Esophagus mucosa (tissue), 1 donor: ENCODE results near the gene PGAP1. TPM values are rescaled to one million over a fixed set of nuclear protein-coding genes. Genes with fewer than 3 reads are reported as not detected.

ENCODE experiments used
- ATAC-seq: fragments of 200-7000 bp; cut with Tn5 transposase; one replicate; pipeline ENCODE4 v1.9.1; 2020
- total RNA-seq: library from RNA; stranded (reverse); gene quantifications from one replicate; pipeline ENCODE4 v1.2.4, GENCODE V29; 2023
- donor health status: DM: yes; HTN: yes; CAD: no.

Gene PGAP1
- total RNA-seq, 1 donor from 2014 or later, result 10.5 TPM

DNA sequence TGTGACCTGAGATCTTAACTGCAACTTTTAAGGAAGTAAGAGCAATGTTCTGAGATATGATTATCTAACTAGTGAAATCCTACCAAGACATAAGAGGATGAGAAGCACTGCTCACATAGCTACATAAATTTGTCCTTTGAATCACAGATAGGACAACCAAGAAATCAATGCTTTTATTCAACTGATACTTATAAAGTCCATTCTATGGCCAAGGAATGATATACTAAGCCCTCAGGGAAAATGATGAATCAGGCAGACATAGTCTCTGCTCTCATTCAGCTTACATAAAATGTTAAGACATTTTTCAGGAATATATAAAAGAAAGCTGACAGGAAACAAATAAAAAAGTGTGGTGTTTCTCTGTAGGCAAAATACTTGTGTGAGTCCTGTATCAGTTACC lies 39.1 kb downstream of the PGAP1 start:
- ATAC-seq, result no peak

DNA sequence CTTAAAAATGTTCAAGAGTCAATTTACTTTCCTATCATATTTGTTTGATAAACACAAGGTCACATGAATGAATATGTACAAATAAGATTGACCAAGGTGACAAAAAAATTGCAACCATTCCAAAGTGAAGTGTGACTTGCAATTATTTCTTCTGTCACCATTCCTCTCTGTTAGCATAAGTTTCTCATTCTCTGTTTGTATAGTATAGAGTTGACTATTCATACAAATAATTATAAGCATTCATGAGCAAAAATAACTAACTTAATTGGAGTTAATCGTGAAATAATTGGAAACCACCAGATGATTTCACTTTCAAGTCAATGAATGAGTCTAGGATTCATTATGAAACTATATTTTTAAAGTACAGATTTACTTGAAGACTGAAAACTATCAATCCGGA lies 42.1 kb downstream of the PGAP1 start:
- no peak for ATAC-seq

DNA sequence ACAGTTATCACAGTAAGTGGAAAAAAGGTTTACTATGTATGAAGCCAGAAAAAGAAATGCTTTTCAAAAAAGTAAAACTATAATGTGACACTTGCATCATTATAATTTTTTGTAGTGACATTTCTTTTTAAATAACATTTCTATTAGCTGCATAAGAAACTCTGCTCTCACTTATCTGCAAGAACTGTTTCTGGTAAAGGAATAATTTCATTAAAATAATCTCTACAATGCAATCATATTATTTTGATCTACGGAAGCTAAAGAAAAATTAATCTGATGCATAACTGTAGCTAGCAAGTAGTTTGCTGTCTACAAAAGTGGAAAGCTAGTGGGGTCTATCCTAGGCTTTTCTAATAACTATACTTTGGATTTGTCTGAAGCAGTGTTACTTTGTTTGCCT lies 50.1 kb downstream of the PGAP1 start:
- ATAC-seq, result no peak

DNA sequence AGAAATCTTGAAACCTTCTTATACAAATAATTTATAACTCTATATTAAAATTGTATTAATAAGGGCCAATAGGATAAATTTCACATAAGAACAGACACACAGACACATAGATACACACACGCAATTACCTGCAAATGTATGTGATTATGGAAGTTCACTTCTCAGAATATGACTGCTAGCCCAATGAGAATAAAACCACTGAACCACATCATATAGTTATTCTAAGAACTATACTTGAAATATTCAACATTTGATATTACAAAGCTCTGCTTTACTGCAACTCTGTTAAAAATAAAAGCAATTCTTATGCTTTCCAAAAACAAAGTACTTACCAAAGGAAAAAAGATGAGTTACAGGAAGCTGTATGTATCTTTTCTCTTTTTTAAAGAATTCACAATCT lies 51.1 kb downstream of the PGAP1 start:
- no peak for ATAC-seq

DNA sequence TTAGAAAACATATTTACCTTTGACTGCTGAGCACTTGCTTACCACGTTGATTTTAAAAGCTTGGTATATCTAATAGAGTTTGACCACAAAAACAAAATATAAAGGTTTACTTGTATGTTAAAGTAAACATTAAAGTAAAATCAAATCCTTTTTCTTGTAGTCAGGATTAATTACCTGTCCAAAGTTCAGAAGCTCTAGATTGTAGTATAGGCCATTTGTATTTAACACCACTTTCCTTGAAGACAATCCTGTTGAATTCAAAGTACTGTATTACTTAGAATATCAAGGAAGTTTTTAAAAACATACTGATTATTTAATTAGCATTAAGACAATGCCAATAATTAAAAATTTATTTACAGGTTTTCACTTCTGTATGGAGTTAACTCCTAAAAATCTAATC lies 53.0 kb downstream of the PGAP1 start:
- no peak for ATAC-seq

DNA sequence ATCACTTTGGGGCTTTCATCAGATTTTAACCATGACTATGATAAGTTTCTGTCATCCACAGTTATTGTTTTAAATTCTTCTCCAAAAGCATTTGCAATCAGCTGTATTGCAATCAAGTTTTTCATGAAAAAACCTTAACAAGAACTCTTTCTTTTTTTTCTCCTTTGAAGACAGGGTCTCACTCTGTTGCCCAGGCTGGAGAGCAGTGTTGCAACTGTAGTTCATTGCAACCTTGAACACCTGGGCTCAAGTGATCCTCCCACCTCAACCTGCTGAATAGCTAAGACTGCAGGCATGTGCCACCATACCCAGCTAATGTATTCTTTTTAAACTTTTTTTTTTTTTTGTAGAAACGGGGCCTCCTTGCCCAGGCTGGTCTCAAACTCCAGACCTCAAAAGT lies 71.9 kb downstream of the PGAP1 start:
- ATAC-seq, result no peak

DNA sequence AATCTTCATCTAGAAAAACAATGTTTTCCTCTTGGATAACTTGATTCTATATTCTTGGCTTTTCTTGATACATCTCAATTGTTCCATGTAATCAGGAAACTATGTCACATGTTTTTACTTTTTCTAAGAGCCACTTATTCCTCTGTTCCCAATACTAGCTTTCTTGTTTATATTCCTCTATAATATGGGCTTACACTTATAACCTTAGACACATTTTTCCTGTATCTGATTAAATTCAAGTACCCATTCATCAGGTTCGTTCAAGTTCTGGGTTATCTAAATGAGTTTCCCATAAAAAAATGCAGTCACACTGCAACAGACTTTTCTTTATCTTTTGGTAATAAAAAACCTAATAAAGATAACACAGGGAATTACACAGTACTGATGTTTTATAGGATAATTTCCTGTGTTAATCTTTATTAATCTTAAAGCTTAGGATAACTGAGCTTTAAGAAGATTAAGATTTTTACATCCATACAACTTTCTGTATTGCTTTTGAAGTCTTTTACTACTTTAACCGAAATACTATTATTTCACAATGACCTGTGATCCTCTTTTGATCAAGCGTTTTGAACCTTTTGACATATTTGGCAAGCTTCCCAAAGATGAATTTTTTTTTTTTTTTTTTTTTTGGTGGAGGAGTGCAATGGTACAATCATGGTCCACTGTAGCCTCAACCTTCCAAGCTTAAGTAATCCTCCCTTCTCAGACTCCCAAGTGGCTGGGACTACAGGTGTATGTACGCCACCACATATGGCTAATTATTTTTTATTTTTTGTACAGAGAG lies 73.0 kb downstream of the PGAP1 start:
- ATAC-seq, result no peak

DNA sequence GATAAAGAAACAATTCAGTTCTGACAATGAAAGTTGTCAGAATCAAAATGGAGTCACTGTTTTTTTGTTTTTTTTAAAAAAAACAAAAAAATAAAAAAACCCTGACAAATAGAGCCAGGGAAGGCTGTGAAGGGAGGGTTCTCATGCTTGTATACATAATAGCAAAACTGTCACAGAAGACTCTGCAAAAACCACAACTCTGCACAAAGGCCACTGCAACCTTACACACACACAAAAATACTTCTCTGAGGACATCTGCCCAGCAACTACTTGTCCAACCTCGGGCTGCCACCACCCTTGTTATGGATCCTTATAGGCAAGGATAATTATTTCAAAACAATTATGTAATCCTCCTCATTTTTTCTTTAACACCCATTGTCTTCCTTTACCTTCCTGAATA lies 75.4 kb downstream of the PGAP1 start:
- ATAC-seq, result no peak

DNA sequence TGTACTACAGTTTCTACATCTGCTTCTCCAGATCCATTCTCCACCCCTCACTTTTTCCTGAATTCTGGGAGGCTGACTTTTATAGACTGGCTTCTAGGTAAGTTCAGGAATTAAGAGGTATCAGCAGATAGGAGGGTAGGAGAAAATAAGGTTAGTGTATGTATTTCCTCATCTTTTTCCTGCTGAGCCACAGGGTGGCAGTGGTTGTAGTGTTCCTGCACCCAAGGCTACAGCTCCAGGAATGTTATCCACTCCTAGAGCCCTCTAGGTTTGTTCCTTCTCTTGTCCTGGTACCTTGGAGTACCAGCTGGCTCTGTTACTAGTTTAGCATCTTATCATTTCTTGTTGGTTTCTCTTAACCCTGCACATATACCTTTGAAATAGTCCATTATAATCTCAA lies 76.6 kb downstream of the PGAP1 start:
- ATAC-seq, result peak; percentile 65

DNA sequence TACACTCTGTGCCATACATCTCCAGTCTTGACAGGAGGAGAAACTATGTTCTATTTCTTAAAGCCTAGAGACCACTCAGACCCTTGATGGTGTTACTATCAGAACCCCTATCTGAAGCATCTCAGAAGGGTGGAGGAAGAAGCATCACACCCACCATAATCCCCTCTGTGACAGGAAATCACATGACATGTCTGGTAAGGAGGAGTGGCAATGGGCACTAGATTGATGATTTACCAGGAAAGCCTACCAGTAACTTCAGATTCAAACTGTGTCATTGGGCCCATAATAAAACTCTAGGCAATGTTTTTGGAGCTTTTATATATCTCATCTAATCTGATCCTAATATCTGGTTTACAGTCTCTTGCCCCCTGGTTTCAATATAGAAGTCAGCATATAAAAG lies 80.2 kb downstream of the PGAP1 start:
- no peak for ATAC-seq

DNA sequence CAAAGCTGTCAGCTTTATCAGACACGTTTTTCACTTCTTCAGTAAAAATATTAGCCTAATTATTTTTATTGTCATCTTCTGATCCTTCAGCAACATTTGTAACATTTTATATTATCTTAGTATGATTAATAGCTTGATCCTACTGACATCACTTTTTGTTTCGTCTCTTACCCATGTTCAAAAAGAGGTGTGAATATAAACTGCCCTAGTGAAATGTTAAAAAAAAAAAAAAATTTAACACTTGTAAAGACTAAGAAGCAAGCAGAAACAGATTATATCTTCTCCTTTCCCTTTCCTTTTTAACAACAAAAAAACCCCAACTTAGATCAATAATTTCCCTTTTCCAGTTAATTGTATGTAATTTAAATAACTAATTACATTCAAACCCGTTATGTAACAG lies 81.1 kb downstream of the PGAP1 start:
- ATAC-seq, result no peak

DNA sequence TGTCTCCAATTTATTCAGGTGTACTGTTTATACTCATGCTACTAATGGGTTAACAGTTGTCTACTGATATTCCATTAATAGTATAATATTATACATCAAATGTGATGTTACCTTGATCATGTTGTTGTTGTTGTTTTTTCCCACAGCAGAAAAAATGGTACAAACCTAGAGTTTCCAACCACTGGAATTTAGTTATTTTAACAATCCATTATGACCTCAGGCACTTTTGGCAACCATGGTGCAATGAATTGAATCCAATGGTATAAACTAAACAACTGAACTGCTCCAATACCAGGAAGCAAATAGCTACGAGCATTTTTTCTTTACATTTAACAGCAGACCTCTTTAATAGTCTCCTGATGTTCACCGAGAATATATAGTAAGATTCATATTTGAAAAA lies 86.3 kb downstream of the PGAP1 start:
- ATAC-seq, result no peak

DNA sequence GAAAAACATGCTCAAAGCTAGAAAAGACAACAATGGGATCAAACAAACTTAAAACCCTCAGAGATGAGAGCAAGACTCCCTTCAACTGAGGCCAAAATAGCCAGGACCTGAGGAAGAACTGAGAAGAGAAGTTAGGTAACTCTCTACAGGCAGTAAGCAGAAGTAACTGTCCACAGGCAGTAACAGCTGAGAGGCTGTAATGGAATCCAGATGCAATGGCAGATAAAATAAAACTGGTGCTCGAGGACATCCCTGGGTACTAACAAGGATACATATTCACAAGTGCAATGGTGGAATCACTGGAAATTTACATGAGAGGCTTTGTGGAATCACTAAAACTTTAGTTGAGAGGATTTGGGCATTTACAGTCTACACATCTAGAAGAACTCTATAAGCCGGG lies 86.9 kb downstream of the PGAP1 start:
- ATAC-seq, result no peak

DNA sequence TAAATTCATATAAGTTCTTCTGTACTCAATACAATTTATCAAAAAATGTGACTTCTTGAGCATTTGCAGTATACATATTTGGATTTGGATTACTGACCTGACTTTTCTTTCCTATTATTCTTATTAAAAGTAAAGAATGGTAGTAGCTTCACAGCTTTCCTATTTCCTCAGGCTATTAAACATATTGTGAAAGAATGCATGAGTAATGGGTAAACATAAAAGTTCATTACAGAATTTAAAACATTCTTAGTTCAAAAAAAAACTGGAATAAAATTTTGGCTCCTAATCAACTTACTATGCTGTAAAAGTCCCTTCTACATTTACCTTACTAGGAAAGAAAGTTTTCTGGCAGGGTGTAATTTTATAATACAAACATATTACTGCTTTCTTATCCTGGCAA lies 90.1 kb downstream of the PGAP1 start:
- ATAC-seq, result no peak

DNA sequence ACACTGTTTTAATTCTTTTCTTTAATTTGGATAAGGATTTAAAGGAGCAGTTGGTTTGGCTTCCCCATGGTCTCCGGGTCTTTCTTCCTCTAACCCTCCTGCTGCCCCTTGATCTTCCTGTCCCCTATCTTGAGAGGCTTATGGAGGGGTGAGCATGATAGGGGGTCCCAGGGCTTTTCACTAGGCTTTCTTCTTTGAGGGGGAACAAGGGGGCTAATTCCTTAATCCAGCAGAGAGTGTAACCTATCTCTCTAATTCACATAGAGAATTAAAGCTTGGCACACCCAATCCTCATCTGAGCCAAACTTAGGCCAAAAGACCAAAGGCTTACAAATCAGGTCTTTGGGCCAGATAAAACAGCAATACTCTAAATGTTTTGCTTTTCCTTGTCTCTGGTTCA lies 95.8 kb downstream of the PGAP1 start:
- ATAC-seq, result no peak

DNA sequence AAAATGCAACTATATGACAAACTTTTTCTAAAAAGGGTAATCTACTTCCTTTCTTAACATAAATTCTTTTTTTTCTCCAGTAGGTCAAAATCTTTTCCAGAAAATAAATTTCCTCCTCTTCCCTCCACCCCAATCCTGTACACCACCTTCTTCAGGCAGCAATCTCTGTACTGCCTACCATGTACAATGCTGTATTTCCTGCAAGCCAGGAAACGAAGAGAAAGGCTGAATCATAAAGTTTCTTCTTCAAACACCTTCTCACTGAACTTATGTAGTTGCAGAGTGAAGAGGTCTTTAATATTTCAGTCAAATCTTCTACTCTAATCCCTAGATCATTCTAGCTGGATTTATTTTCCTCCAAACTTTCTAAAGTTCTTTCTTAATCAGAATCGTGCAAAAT lies 99.2 kb downstream of the PGAP1 start:
- no peak for ATAC-seq

DNA sequence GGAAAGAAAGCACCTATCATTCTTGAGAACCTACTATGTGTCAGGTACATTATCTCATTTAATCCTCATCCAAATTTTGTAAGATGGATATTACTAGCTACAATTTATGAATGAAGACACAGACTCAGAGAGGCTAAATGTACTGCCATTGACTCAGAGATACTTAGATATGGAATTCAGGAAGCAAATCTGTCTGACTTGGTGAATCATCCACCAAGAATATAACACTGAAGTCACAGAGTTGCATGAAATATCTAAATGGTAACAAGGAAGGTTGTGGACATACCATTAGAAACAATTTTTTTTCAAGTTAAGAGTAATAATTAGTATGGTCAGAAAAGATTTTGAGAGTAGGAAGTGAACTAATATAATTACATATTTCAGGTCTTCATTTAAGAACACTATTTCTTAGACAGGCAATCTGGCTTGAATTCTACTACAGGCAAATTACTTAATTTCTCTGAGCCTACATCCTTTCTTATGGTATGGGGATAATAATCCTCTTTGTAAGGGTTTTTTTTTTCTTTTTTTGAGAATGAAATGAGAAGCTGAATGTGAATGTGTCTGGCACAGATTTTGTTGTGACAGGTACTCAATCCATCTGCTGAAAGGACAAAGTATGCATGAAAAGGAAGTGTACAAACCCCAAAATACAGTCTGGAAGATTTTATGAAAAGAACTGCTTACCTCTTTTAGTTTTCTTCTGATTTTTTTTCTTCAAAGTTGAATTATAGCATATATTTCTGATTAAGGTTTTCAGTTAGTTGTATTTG lies 102.6 kb downstream of the PGAP1 start:
- ATAC-seq, result peak; percentile 54

DNA sequence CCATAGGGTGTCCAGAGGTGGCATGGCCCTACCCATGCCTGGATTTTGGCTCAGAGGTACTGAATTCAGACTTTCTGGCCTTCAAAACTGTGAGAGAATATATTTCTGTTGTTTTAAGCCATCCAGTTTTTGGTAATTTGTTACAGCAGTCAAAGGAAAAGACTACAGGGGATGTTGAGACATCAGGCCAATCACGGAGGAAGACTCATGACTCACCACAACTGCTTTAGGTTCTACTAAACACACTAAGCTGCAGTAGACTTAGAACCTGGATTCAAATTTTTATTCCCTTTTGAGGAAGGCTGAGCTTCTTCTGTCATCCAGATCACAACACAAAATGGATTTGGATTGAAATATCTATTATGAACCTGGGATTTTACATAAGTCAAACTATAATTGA lies 105.3 kb downstream of the PGAP1 start:
- no peak for ATAC-seq

DNA sequence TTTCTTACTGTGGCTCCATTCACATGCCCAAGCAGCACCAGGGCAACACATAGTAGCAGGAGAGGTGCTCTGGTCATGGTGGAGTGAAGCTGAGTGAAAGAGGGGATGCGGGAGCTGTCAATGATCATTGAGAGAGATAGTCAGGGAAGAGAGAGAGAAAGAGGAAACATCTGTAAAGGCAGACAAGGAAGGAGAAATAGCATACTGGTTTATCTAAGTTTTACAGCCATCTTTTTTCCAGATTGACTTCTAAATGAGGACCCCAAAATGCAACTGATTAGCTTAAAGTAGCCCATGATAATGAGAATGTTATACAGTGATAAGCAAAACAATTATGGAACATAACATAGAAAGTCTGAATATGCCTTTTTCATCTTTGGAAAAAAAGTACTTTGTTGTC lies 117.2 kb downstream of the PGAP1 start, which contains the start of gene C2orf66:
C2orf66 (minus strand) TSS at position 96 of the 400 bp plus-strand sequence; CDS start at position 77, 19 bp downstream.
- ATAC-seq, result no peak

DNA sequence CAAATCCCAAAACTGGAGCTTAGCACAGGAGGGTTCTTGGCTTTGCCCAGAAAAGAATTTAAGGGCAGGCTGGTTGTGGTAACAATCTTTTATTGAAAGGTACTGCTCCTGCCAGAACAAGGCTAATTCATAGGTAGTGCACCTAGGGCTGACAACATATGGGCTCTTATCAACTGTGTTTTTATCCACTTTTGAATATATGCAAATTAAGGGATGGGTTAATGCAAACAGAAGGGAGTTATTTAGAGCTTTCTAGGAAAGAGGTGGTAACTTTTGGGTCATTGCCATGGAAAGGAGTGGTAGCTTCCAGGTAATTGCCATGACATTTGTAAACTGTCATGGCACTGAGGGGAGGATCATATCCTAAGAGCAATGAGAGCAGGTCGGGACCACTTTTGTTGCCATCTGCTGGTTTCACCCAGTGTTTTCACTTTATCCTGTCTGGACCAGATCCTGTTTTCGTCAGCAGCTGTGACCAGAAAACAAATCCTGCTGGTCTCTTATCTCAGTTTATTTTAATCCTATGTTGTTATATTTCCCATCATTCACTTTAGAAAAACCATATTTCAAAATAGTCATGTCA lies 118.3 kb downstream of the PGAP1 start:
- no peak for ATAC-seq

DNA sequence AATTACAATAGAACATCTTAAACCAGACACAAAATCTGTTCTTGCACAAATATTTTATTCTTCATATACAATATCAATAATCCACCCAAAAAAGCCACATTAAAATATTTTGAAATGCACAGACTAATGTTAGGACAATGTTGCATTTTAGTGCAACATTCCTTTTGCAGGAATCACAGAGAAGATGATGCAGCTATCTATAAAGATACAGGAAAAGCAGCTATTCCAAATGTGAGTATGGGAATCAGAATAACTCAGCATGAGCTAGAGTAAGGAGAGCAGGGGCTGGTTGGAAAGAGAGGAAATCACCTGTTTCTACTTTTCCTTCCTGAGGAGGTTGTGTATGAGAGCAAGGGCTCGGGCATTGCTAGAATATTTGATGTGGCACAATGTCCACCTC lies 122.1 kb downstream of the PGAP1 start:
- ATAC-seq, result no peak

DNA sequence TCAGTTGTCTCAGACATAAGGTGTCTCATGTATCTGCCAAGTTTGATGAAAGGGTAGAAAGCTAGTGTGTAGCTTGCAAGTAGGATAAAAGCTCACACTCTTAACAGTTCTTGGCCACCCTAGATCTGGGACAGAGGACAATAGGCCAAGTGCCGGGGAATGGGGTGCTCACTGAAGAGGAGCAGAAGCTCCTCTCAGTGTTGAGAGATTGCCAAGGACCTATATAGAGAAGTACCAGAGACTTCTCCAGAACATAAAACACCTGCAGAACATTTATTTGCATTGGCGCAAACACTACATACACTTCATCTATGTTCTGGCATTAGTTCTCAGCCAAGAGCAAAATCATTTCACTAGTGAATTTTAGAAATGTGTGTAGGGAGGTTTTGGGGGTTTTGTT lies 124.1 kb downstream of the PGAP1 start:
- ATAC-seq, result no peak

DNA sequence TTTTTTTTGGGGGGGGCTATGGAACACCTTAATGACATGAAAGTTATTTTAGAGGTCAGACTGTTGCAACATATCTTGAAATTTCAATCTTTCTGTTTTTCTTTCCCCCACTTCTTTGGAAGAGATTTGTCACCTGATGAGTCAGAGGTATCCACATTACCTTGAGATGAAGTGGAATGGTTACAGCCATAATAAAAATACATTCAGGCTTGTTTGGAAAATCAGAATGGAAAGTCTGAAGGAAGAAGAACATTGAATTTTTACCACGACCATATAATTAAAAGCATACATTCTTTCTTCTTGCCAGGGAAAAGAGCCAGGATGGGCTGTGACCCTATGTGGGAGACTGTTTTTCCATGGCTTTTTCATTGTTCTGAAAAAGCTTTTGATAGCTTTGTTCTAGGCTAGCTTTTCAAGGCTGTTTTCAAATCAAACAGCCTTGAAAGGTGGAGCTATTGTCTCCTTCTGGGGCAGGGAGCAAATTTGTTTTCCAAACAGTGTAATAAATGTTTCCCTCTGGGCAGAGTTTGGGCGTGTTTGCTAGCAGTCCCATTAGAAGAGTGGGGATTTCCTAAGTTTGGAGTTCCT lies 124.7 kb downstream of the PGAP1 start:
- ATAC-seq, result no peak
